Hepatocyte (in vitro differentiated cells): ENCODE data around the gene SERPINH1.
A peak's percentile ranks its signal among the peaks of the same experiment; 100 is the strongest.

ENCODE experiments used
- CTCF ChIP-seq: fragments of 200-600 bp; sonication (generic); IDR thresholded peaks from 2 replicates; pipeline ENCODE4 v1.5.1; 2016; ENCODE audit warnings: antibody characterized with exemption, mild to moderate bottlenecking; ENCODE audit not compliant: poor library complexity
- EZH2 ChIP-seq: fragments of 200-600 bp; sonication (generic); IDR thresholded peaks from 2 replicates; pipeline ENCODE4 v1.6.1; 2016; ENCODE audit warnings: antibody characterized with exemption, mild to moderate bottlenecking, borderline replicate concordance
- EZH2phosphoT487 ChIP-seq: fragments of 200-600 bp; sonication (generic); IDR thresholded peaks from one replicate; pipeline ENCODE4 v1.6.1; 2018; ENCODE audit warnings: antibody characterized with exemption, mild to moderate bottlenecking, low read depth, moderate library complexity; ENCODE audit not compliant: unreplicated experiment, severe bottlenecking

- peak; percentile 59 for TF ChIP-seq CTCF
- no peak for TF ChIP-seq EZH2
- TF ChIP-seq EZH2phosphoT487: no peak
Observed at GRCh38 chr11:75525433-75526191, 36.4 kb upstream of the SERPINH1 start, which contains the start of gene GDPD5.
